PC-3 (cell line): Measurements from ENCODE around the gene LMCD1. TPM values are rescaled to one million over a fixed set of nuclear protein-coding genes. Genes with fewer than 3 reads are reported as not detected.

Experiments used
- ATAC-seq: fragments of 200-7000 bp; cut with Tn5 transposase; 2 replicates; pipeline ENCODE4 v1.9.1; 2020; ENCODE audit warnings: mild to moderate bottlenecking, moderate library complexity
- BruUV-seq: library from RNA; stranded (reverse); fragments of 400-500 nt; replicated peaks from 2 replicates; lab custom pipeline; 2021; lab: Mats Ljungman, UMichigan
- CTCF ChIA-PET: fragments of 300-600 bp; sonication (Branson Sonifier 250); formaldehyde crosslinking; loops from one replicate; lab custom pipeline; 2022; ENCODE audit warnings: antibody characterized with exemption; lab: Charles Lee
- POLR2A ChIA-PET: fragments of 300-600 bp; sonication (Branson Sonifier 250); formaldehyde crosslinking; loops from one replicate; lab custom pipeline; 2022; ENCODE audit warnings: antibody characterized with exemption; ENCODE audit not compliant: unreplicated experiment; lab: Charles Lee
- DNase-seq: peaks from one replicate; pipeline ENCODE4 v3.0.0-alpha.2; 2015
- H2AFZ ChIP-seq: fragments of 300-600 bp; sonication (generic); 2 replicates; pipeline ENCODE4 v1.6.0; 2016; ENCODE audit warnings: antibody characterized with exemption, low read length
- H3F3A ChIP-seq: fragments of 300-600 bp; sonication (generic); one replicate; pipeline ENCODE4 v1.6.0; 2017; ENCODE audit warnings: antibody characterized with exemption, low read length, control low read depth, mild to moderate bottlenecking; ENCODE audit not compliant: unreplicated experiment
- H3K27ac ChIP-seq: fragments of 300-600 bp; sonication (generic); 2 replicates; pipeline ENCODE4 v1.5.1; 2016; ENCODE audit warnings: mild to moderate bottlenecking, low read length
- H3K27me3 ChIP-seq: fragments of 300-600 bp; sonication (generic); 2 replicates; pipeline ENCODE4 v1.6.1; 2016; ENCODE audit warnings: low read length, mixed read lengths
- H3K36me3 ChIP-seq: fragments of 300-600 bp; sonication (generic); 2 replicates; pipeline ENCODE4 v1.6.1; 2016; ENCODE audit warnings: low read depth, mixed run types, low read length, mixed read lengths
- H3K4me1 ChIP-seq: fragments of 300-600 bp; sonication (generic); 2 replicates; pipeline ENCODE4 v1.5.1; 2016; ENCODE audit warnings: low read length; ENCODE audit not compliant: insufficient read depth
- H3K4me2 ChIP-seq: fragments of 300-600 bp; sonication (generic); 2 replicates; pipeline ENCODE4 v1.6.0; 2016; ENCODE audit warnings: low read length
- H3K4me3 ChIP-seq: fragments of 300-600 bp; sonication (generic); 2 replicates; pipeline ENCODE4 v1.5.1; 2016; ENCODE audit warnings: mild to moderate bottlenecking, low read length, mixed read lengths
- H3K79me2 ChIP-seq: fragments of 300-600 bp; sonication (generic); 2 replicates; pipeline ENCODE4 v1.6.1; 2017; ENCODE audit warnings: low read length, mixed read lengths
- H3K9ac ChIP-seq: fragments of 300-600 bp; sonication (generic); 2 replicates; pipeline ENCODE4 v1.6.0; 2016; ENCODE audit warnings: mild to moderate bottlenecking, low read length
- H3K9me2 ChIP-seq: fragments of 300-600 bp; sonication (generic); replicated peaks from 2 replicates; pipeline ENCODE4 v1.6.1; 2016; ENCODE audit warnings: mixed run types, low read length, mixed read lengths
- H3K9me3 ChIP-seq: fragments of 300-600 bp; sonication (generic); 2 replicates; pipeline ENCODE4 v1.6.1; 2016; ENCODE audit warnings: low read length, mixed read lengths
- H4K20me1 ChIP-seq: fragments of 300-600 bp; sonication (generic); 2 replicates; pipeline ENCODE4 v1.6.1; 2016; ENCODE audit warnings: low read length, mixed read lengths
- CTCF ChIP-seq: fragments of 300-600 bp; sonication (generic); conservative IDR thresholded peaks from 2 replicates; pipeline ENCODE4 v1.5.1; 2017; ENCODE audit warnings: antibody characterized with exemption, low read depth, mild to moderate bottlenecking, low read length
- EZH2 ChIP-seq: fragments of 300-600 bp; sonication (generic); IDR thresholded peaks from one replicate; pipeline ENCODE4 v1.6.1; 2017; ENCODE audit warnings: antibody characterized with exemption, mild to moderate bottlenecking, low read length; ENCODE audit not compliant: unreplicated experiment
- EZH2phosphoT487 ChIP-seq: fragments of 300-600 bp; sonication (generic); IDR thresholded peaks from 2 replicates; pipeline ENCODE4 v1.6.1; 2018; ENCODE audit warnings: mild to moderate bottlenecking, antibody characterized with exemption, low read length, borderline replicate concordance
- intact Hi-C: fragments of 100-400 bp; cut with micrococcal nuclease; formaldehyde crosslinking; loops from 2 replicates; pipeline ENCODE4 v1.9.0; 2023
- total RNA-seq: library from RNA; depleted of rRNA; stranded (reverse); fragments of >200 nt; gene quantifications from 2 replicates; pipeline ENCODE4 v1.2.3, GENCODE V29; 2014

Gene LMCD1
- total RNA-seq, 1 experiment from 2014 or later = 9.1 TPM

- no TSS peak for BruUV-seq
- ATAC-seq (no peak), DNase-seq (no peak)
- Histone ChIP-seq H3K36me3 (no peaks in the 10 kb centered on the region), H3K27ac (no peak overlapping the region), H3K79me2 (no peaks in the 10 kb centered on the region), H3F3A (no peaks in the 10 kb centered on the region), H4K20me1 (no peaks in the 10 kb centered on the region), H2AFZ (no peak overlapping the region), H3K4me2 (no peak overlapping the region), H3K4me3 (no peak overlapping the region), H3K9ac (no peak overlapping the region), H3K27me3 (no peaks in the 10 kb centered on the region), H3K9me2 (no peaks in the 10 kb centered on the region), H3K4me1 (no peaks in the 10 kb centered on the region), H3K9me3 (no peaks in the 10 kb centered on the region)
- CTCF ChIA-PET = no interaction called here
- no peak for TF ChIP-seq CTCF
- intact Hi-C loops = no loop called here
- POLR2A ChIA-PET = interaction anchor here (1.0 kb wide), 1 partner anchor 23 kb away, joined by 3 read pairs; no protein-coding TSS in a partner anchor
These were observed 40.7 kb upstream of the LMCD1 start for GRCh38 chr3:8460815-8461456.

- Histone ChIP-seq H3K27me3 (no peaks in the 10 kb centered on the region), H3K9me3 (no peaks in the 10 kb centered on the region), H3K27ac (no peak overlapping the region), H2AFZ (no peak overlapping the region), H3K9ac (no peak overlapping the region), H3K4me2 (no peak overlapping the region), H3K4me3 (no peak overlapping the region), H3F3A (no peaks in the 10 kb centered on the region), H3K36me3 (no peaks in the 10 kb centered on the region), H3K79me2 (no peaks in the 10 kb centered on the region), H3K9me2 (no peaks in the 10 kb centered on the region), H4K20me1 (no peaks in the 10 kb centered on the region), H3K4me1 (no peaks in the 10 kb centered on the region)
- POLR2A ChIA-PET = no interaction called here
- no peak for ATAC-seq
- no TSS peak for BruUV-seq
- CTCF ChIA-PET = no interaction called here
- intact Hi-C loops = no loop called here
- TF ChIP-seq CTCF = no peak
- TF ChIP-seq EZH2 = no peak
- TF ChIP-seq EZH2phosphoT487 = no peak
- no peak for DNase-seq
These were observed 37.0 kb upstream of the LMCD1 start for GRCh38 chr3:8464668-8465067.

- CTCF ChIA-PET = no interaction called here
These were observed 35.1 kb upstream of the LMCD1 start for GRCh38 chr3:8466526-8466925.

More at GRCh38 chr3:8466526-8466925, 35.1 kb upstream of the LMCD1 start:
- no peak overlapping the region for H3K27ac ChIP-seq
- no peaks in the 10 kb centered on the region for H3K9me3 ChIP-seq
- H3K27me3 ChIP-seq = no peaks in the 10 kb centered on the region
- TF ChIP-seq CTCF (no peak), EZH2 (no peak), EZH2phosphoT487 (no peak)
- no TSS peak for BruUV-seq
- H3K9me2 ChIP-seq = no peaks in the 10 kb centered on the region
- no peaks in the 10 kb centered on the region for H3K4me1 ChIP-seq
- H3K36me3 ChIP-seq = no peaks in the 10 kb centered on the region
- ATAC-seq (no peak), DNase-seq (no peak)
- H3K4me3 ChIP-seq = no peak overlapping the region
- no peaks in the 10 kb centered on the region for H3F3A ChIP-seq
- H3K9ac ChIP-seq = no peak overlapping the region
- H4K20me1 ChIP-seq = no peaks in the 10 kb centered on the region
- no peak overlapping the region for H3K4me2 ChIP-seq
- POLR2A ChIA-PET = no interaction called here
- no peaks in the 10 kb centered on the region for H3K79me2 ChIP-seq
- no peak overlapping the region for H2AFZ ChIP-seq
- intact Hi-C loops = no loop called here
